Measurements from ENCODE around the gene AHNAK2. TPM values are rescaled to one million over a fixed set of nuclear protein-coding genes. Genes with fewer than 3 reads are reported as not detected.

AHNAK2 gene
- total RNA-seq, 1 donor from 2014 or later, result 0.07 TPM

- intact Hi-C loops (cut with micrococcal nuclease), result no loop called here
Observed at GRCh38 chr14:104973385-104974145, 4.6 kb downstream of the AHNAK2 start.

DNA sequence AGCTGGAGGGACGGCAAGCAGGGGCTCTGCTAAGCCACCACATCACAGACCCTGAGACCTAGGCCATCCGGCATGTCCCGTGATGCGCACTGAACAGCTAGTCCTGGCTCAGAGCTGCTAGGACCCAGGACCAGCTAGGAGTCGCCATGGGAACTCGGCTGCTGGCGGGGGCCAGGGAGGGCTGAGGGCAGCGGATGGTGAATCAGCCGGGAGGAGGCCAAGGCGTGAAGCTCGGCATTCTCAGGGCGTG lies 5.1 kb downstream of the AHNAK2 start:
- intact Hi-C loops (cut with micrococcal nuclease), result no loop called here

- intact Hi-C loops (cut with micrococcal nuclease), result no loop called here
Observed at GRCh38 chr14:104972301-104973134, 5.7 kb downstream of the AHNAK2 start.

GRCh38 chr14:104971447-104972240 lies 6.5 kb downstream of the AHNAK2 start:
- intact Hi-C loops (cut with micrococcal nuclease), result no loop called here

DNA sequence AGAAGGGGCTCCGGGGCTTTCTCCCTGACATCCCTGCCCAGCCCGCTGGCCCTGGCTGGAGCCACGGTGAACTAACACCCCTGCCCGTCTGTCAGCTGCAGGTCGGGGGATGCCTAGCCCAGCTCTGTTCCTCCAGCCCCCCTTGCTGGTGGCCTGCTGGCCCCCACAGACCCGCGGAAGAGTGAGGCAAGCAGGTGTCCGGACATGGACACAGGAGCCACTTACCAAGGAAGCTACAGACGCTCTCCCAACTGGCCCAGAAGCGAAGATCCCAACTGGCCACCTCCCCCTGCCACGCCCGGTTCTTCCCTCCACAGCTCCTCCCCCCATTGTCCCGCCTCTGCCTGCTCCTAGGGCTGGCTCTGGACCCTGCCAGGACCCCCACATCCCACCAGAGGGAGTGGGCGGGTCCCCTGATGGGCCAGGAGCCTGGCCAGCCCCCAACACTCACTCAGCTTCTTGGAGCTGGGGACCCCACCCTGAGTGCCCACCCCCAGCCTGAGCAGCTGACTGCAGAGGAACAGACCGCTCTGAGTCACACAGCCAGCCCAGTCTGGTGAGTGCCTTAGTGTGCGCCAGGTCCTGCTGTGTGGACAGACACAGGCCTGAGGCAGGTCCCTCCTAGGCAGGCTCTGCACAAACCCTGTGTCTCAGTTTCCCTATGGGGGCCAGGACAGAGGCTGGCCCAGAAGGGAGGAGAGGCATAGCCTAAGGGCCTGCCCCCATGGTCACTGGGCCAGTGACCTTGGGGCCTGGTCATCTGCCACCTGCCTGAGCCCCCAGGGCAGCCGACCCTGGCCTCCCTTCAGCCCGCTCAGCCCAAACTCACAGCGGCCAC lies 7.7 kb downstream of the AHNAK2 start:
- intact Hi-C loops (cut with micrococcal nuclease), result no loop called here

- intact Hi-C loops (cut with micrococcal nuclease), result no loop called here
Observed at GRCh38 chr14:104969741-104970230, 8.4 kb downstream of the AHNAK2 start.

DNA sequence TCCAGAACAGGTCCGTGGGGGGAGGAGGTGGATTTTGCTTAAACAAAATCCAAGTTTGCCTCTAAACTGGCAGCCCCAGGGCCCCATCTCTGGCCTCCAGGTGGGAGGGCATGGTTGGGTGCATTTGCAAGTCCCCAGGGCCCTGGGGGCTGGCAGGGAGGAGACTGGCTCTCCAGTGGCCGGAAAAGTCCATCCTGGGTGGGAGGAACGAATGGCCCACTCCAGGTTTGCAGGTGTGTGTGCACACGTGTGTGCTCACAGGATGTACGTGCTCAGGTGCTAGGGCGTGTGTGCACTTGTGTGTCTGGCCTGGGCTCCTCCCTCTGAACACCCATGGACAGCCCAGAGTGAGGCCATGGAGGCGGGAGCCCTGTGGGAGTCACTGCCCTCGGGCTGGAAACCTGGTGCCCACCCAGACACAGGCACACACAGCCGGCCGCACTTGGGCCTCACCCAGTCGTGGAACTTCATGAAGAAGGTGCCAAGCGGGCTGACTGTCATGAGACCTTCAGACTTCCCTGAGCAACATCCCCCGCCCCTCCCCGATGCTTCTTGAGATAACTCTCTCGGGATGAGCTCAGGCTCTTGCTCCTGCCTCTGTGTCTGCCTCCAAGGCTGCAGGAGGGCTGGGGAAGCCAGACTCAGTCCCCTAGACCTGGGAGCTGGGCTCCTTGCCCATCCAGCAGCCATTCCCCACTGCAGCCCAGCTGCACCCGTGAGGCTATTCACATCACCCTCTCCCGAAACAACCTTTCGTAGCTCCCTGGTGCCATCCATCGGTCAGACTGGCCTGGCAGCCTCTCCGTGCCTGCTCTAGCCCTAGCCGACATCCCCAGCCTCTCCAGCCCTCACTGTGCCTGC lies 9.4 kb downstream of the AHNAK2 start:
- intact Hi-C loops (cut with micrococcal nuclease), result no loop called here

- intact Hi-C loops (cut with micrococcal nuclease), result no loop called here
Observed at GRCh38 chr14:104968153-104968527, 10.0 kb downstream of the AHNAK2 start.

- intact Hi-C loops (cut with micrococcal nuclease), result no loop called here
Observed at GRCh38 chr14:104967386-104968152, 10.6 kb downstream of the AHNAK2 start.

- intact Hi-C loops (cut with micrococcal nuclease), result no loop called here
Observed at GRCh38 chr14:104966981-104967385, 11.2 kb downstream of the AHNAK2 start.

DNA sequence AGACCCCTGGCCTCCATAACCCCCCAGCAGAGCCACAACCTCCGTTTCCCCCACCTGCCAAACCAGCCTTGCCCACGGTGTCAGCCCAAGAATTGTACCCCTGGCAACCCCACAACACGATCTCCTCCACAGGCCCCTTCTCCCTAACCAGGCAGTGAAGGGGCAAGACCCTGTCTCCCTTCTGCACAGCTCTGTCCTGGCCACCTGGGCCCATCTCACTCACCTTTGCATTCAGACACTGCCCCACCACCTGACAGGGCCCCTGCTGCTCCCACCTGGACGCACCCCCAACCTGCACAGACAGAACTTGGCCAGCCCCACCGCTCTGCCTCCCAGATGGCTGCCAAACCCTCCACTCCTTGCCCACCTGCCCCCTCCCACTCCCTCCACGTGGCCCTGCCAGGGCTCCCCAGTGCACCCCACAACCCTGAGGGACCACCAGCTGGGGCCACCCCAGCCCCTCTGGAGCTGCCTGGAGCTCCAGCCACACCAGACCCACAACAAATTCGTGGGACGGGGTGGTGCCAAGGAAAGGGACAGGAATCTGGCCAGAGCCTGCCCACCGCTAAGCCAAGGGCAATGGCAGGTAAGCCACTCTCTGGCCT lies 11.8 kb downstream of the AHNAK2 start:
- intact Hi-C loops (cut with micrococcal nuclease), result no loop called here

DNA sequence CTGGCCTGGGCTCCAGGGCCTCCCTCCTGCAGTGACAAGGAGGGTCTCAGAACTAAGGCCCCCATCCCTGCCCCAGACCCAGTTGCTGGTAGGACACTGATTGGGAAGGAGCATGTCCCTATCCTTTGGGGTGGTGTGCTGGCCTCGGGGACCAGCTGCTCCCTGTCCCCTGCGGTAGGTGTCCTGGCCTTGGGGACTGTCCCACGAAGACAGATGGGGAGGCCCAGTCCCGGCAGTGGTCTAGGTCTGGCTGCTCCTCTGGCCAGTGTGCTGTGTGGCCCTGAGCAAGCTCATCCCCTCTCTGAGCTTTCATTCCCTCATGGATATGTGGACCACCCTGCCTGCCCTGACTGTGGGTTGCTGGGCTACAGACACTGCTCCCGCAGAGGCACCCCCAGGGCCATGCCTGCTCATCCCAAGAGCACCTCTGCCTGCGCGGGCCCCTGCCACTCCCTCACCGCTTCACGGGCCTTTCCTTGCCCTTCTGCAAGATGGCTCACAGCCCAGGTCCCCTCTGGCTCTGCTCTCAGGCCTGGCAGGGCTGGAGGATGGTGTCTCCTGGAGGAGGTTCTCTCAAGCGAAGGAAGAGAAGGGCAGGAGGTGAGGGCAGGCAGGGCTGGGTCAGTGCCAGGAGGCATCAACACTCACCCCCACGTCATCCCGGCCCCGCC lies 12.5 kb downstream of the AHNAK2 start:
- intact Hi-C loops (cut with micrococcal nuclease), result no loop called here

- intact Hi-C loops (cut with micrococcal nuclease), result no loop called here
Observed at GRCh38 chr14:104964546-104964945, 13.6 kb downstream of the AHNAK2 start.

DNA sequence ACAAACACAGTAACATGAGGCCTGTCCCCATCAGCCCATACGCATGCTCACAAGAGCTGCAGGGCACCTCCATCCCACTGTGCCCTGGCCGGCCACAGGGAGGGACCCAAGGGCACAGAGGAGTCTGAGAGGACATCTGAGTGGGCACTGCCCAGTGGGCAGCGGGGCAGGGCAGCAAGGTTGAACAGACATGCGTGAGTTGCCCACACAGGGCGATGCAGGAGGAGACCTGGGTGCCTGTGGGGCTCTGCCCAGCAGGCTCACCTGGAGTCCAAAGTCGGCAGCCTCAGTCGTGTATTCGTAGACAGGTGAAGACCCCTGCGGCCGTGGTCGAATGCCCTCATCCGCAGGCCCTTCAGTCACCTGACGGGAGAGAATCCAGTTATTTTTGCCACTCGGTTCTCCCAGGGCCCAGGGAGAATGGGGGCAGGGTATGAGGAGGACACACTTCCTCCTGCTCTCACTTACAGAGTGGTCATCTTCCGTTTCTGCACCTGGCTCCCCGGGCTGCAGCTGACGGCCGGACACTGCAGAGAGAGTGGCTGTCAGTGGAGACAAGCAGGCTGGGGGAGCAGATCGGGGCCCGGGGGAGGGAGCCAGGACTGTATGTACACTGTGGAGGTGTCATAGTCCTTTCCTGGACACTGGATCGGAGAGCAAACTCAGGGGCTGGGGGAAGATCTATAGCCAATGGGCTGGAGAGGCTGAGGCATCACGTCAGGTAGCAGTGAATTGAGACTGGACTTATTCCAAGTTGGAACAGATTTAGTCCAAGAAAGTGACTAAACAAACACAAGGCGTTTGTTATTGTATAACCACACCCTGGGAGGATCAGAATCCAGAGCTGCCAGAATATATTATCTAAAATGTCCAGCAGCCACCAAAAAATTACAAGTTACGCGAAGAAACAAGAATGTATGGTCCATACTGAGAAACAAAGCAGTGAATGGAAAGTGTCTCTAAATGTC lies 20.7 kb downstream of the AHNAK2 start:
- intact Hi-C loops (cut with micrococcal nuclease), result no loop called here

DNA sequence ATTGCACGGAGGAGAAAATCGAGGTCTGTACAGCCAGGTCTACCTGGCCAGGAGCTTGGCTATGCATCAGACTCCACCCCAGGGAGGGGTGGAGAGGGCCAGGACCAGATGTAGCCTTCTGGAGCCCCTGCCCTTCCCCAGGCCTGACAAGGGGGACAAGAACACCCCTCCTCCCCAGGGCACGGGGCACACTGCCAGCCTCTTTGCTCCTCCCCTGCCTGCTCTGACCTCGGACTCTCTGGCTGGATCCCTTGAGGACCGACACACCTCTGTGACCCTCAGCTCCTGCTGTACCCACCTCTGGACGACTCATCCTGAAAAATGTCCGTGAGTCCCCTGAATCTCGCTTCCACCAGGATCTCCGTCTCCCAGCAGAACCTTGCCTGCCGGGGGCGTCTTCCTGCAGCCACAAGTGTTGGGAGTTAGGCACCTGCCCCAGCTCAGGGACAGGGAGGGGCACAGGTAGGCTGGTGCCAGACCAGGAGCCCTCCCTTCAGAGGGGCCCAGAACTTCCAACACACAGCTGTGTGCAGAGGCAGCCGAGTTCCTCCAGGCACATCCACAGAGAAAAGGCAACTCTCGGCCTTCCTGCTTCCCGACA lies 21.8 kb downstream of the AHNAK2 start:
- intact Hi-C loops (cut with micrococcal nuclease), result no loop called here

DNA sequence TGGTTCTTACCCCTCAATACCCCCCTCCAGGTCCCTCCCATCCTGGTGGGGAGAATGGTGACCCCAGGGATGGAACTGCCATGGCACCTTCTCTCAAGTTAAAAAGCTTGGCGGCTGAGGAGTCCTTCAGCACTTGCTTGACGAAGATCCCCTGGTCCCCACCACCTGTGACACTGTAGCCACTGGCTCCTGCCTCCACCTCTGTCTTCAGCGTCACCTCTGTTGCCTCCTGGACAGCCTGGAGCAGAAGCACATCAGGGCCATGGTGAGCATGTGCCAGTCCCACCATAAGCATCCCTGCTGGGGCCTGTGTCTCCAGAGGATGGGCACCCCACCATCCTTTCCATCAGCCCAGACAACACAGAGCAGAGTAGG lies 22.8 kb downstream of the AHNAK2 start:
- intact Hi-C loops (cut with micrococcal nuclease), result no loop called here

Data from T-helper 1 cell treated with Interleukin-12 subunit alpha and Interleukin-12 subunit beta and Interleukin-4 antibody, amounts not matched to agents 30 ng/mL and 1 ng/mL, for 36 hours (primary cell).